Kidney glomerular epithelial cell (primary cell): ENCODE results near the gene PKHD1.
A peak's percentile ranks its signal among the peaks of the same experiment; 100 is the strongest.
"Not testable (repeated sequence)": the region's sequence is repeated elsewhere in the genome, so short reads cannot be mapped to it uniquely, and the experiment has no call there.

Experiments
- DNase-seq: peaks from one replicate; lab custom pipeline; 2025; lab: John Stamatoyannopoulos, UW

Gene PKHD1

GRCh38 chr6:51854876-51855275 lies 232.5 kb downstream of the PKHD1 start:
- no peak for DNase-seq

- no peak for DNase-seq
These were observed 233.1 kb downstream of the PKHD1 start for GRCh38 chr6:51854347-51854746.

- not testable (repeated sequence) for DNase-seq
These were observed 234.3 kb downstream of the PKHD1 start for GRCh38 chr6:51853109-51853508.

GRCh38 chr6:51846531-51846930 lies 240.9 kb downstream of the PKHD1 start:
- no peak for DNase-seq

GRCh38 chr6:51844336-51844735 lies 243.1 kb downstream of the PKHD1 start:
- DNase-seq = peak; percentile 39

GRCh38 chr6:51843456-51844056 lies 243.9 kb downstream of the PKHD1 start:
- DNase-seq = no peak

GRCh38 chr6:51842804-51843378 lies 244.5 kb downstream of the PKHD1 start:
- DNase-seq = no peak

- DNase-seq = no peak
These were observed 245.2 kb downstream of the PKHD1 start for GRCh38 chr6:51842061-51842803.

- no peak for DNase-seq
These were observed 245.8 kb downstream of the PKHD1 start for GRCh38 chr6:51841626-51842025.

GRCh38 chr6:51839726-51840374 lies 247.6 kb downstream of the PKHD1 start:
- DNase-seq = no peak

- no peak for DNase-seq
These were observed 256.7 kb downstream of the PKHD1 start for GRCh38 chr6:51830666-51831065.

GRCh38 chr6:51827580-51827979 lies 259.8 kb downstream of the PKHD1 start:
- no peak for DNase-seq

GRCh38 chr6:51824940-51825339 lies 262.5 kb downstream of the PKHD1 start:
- no peak for DNase-seq

- no peak for DNase-seq
These were observed 266.9 kb downstream of the PKHD1 start for GRCh38 chr6:51820555-51820954.

GRCh38 chr6:51818520-51819022 lies 268.8 kb downstream of the PKHD1 start:
- no peak for DNase-seq

GRCh38 chr6:51817832-51818231 lies 269.6 kb downstream of the PKHD1 start:
- DNase-seq = no peak

GRCh38 chr6:51814418-51814817 lies 273.0 kb downstream of the PKHD1 start:
- DNase-seq = no peak

GRCh38 chr6:51813904-51814303 lies 273.5 kb downstream of the PKHD1 start:
- DNase-seq = no peak

- no peak for DNase-seq
These were observed 275.2 kb downstream of the PKHD1 start for GRCh38 chr6:51812231-51812630.

- DNase-seq = no peak
These were observed 281.9 kb downstream of the PKHD1 start for GRCh38 chr6:51805517-51805916.

GRCh38 chr6:51800603-51801002 lies 286.8 kb downstream of the PKHD1 start:
- DNase-seq = no peak

- DNase-seq = no peak
These were observed 294.0 kb downstream of the PKHD1 start for GRCh38 chr6:51793393-51793792.
